IMR-90 (cell line): ENCODE data around the gene CXCR6. TPM values are rescaled to one million over a fixed set of nuclear protein-coding genes. Genes with fewer than 3 reads are reported as not detected.

Experiments
- ATAC-seq: fragments of 200-7000 bp; cut with Tn5 transposase; 2 replicates; pipeline ENCODE4 v1.9.1; 2020; ENCODE audit warnings: low read depth, mild to moderate bottlenecking, moderate library complexity
- BruUV-seq: library from RNA; stranded (reverse); fragments of 400-500 nt; replicated peaks from 2 replicates; lab custom pipeline; 2021; lab: Mats Ljungman, UMichigan
- CTCF ChIA-PET: fragments of 300-600 bp; formaldehyde crosslinking; extraction: SDS; loops from one replicate; lab custom pipeline; 2021; ENCODE audit warnings: antibody characterized with exemption; lab: Yijun Ruan, JAX
- POLR2A ChIA-PET: fragments of 300-600 bp; sonication (Branson Sonifier 250); formaldehyde crosslinking; loops from one replicate; lab custom pipeline; 2022; ENCODE audit warnings: antibody characterized with exemption; ENCODE audit not compliant: unreplicated experiment; lab: Charles Lee
- DNase-seq: peaks from one replicate; pipeline ENCODE4 v3.0.0; 2013
- H2AFZ ChIP-seq: replicated peaks from 2 replicates; pipeline ENCODE3; 2013; ENCODE audit warnings: low read length, mild to moderate bottlenecking; ENCODE audit not compliant: poor library complexity
- H2AK5ac ChIP-seq: 2 replicates; pipeline ENCODE4 v1.6.1; 2013; ENCODE audit warnings: low read depth, low read length, inconsistent platforms
- H2AK9ac ChIP-seq: replicated peaks from 2 replicates; pipeline ENCODE3; 2013; ENCODE audit warnings: mild to moderate bottlenecking, low read depth, low read length, moderate library complexity; ENCODE audit not compliant: poor library complexity
- H2BK120ac ChIP-seq: 2 replicates; pipeline ENCODE4 v1.6.1; 2013; ENCODE audit warnings: low read depth, low read length, inconsistent platforms
- H2BK15ac ChIP-seq: 3 replicates; pipeline ENCODE4 v1.6.1; 2013; ENCODE audit warnings: low read depth, low read length, inconsistent platforms
- H2BK20ac ChIP-seq: 2 replicates; pipeline ENCODE4 v1.6.1; 2013; ENCODE audit warnings: low read depth, mild to moderate bottlenecking, inconsistent platforms, low read length, moderate library complexity
- H2BK5ac ChIP-seq: 2 replicates; pipeline ENCODE4 v1.6.1; 2013; ENCODE audit warnings: mild to moderate bottlenecking, low read depth, low read length, inconsistent platforms; ENCODE audit not compliant: poor library complexity, severe bottlenecking
- H3K14ac ChIP-seq: replicated peaks from 2 replicates; pipeline ENCODE4 v1.6.1; 2013; ENCODE audit warnings: low read depth, low read length, inconsistent platforms
- H3K18ac ChIP-seq: 2 replicates; pipeline ENCODE4 v1.6.1; 2013; ENCODE audit warnings: low read depth, low read length, control low read depth
- H3K23ac ChIP-seq: 2 replicates; pipeline ENCODE4 v1.6.1; 2013; ENCODE audit warnings: low read depth, low read length, inconsistent platforms
- H3K27ac ChIP-seq: 2 replicates; pipeline ENCODE4 v1.5.1; 2013; ENCODE audit warnings: mild to moderate bottlenecking, control low read depth, low read length; ENCODE audit not compliant: insufficient read depth
- H3K27me3 ChIP-seq: 2 replicates; pipeline ENCODE4 v1.6.1; 2013; ENCODE audit warnings: low read length; ENCODE audit not compliant: control insufficient read depth, insufficient read depth
- H3K36me3 ChIP-seq: 2 replicates; pipeline ENCODE4 v1.6.1; 2013; ENCODE audit warnings: low read length, mixed read lengths; ENCODE audit not compliant: control insufficient read depth, insufficient read depth
- H3K4ac ChIP-seq: 2 replicates; pipeline ENCODE4 v1.6.1; 2013; ENCODE audit warnings: low read depth, low read length, inconsistent platforms
- H3K4me1 ChIP-seq: 2 replicates; pipeline ENCODE4 v1.6.1; 2013; ENCODE audit warnings: low read length, mixed read lengths; ENCODE audit not compliant: control insufficient read depth, insufficient read depth
- H3K4me2 ChIP-seq: 2 replicates; pipeline ENCODE4 v1.6.1; 2013; ENCODE audit warnings: low read depth, mild to moderate bottlenecking, control low read depth, low read length, moderate library complexity
- H3K4me3 ChIP-seq: 2 replicates; pipeline ENCODE4 v1.5.1; 2013; ENCODE audit warnings: low read depth, mild to moderate bottlenecking, control low read depth, low read length, moderate library complexity; ENCODE audit not compliant: insufficient read depth
- H3K56ac ChIP-seq: 2 replicates; pipeline ENCODE4 v1.6.1; 2013; ENCODE audit warnings: low read length, inconsistent platforms; ENCODE audit not compliant: insufficient read depth; ENCODE audit errors: extremely low read depth
- H3K79me1 ChIP-seq, 2 experiments: 2 replicates each; pipeline ENCODE4 v1.6.1; 2013; ENCODE audit warnings: low read length in 2 of 2, inconsistent platforms in 1 of 2, low read depth in 1 of 2
- H3K9ac ChIP-seq: 2 replicates; pipeline ENCODE4 v1.6.1; 2013; ENCODE audit warnings: low read depth, low read length, control low read depth
- H3K9me1 ChIP-seq: 2 replicates; pipeline ENCODE4 v1.6.1; 2013; ENCODE audit warnings: low read length, inconsistent platforms; ENCODE audit not compliant: insufficient read depth
- H3K9me3 ChIP-seq: 2 replicates; pipeline ENCODE4 v1.6.1; 2013; ENCODE audit warnings: low read length; ENCODE audit not compliant: control insufficient read depth, insufficient read depth
- H4K20me1 ChIP-seq: 2 replicates; pipeline ENCODE4 v1.6.1; 2013; ENCODE audit warnings: low read length, inconsistent platforms; ENCODE audit not compliant: insufficient read depth
- H4K5ac ChIP-seq: 2 replicates; pipeline ENCODE4 v1.6.1; 2013; ENCODE audit warnings: mild to moderate bottlenecking, low read depth, low read length, control low read depth
- H4K8ac ChIP-seq, 2 experiments: 2 replicates each; pipeline ENCODE4 v1.6.1; 2013; ENCODE audit warnings: low read depth in 2 of 2, low read length in 2 of 2, control low read depth in 1 of 2, inconsistent platforms in 1 of 2
- H4K91ac ChIP-seq: 2 replicates; pipeline ENCODE4 v1.6.1; 2013; ENCODE audit warnings: low read depth, low read length, inconsistent platforms; ENCODE audit not compliant: insufficient read depth
- BHLHE40 ChIP-seq: fragments of 150-350 bp; IDR thresholded peaks from 2 replicates; pipeline ENCODE4 v1.6.1; 2016; ENCODE audit warnings: mild to moderate bottlenecking, low read depth, low read length
- CEBPB ChIP-seq: IDR thresholded peaks from 2 replicates; pipeline ENCODE4 v1.6.1; 2012; ENCODE audit warnings: low read depth, low read length, improper control_type of control experiment
- CHD1 ChIP-seq: IDR thresholded peaks from 2 replicates; pipeline ENCODE4 v1.6.1; 2012; ENCODE audit warnings: low read depth, low read length, improper control_type of control experiment
- CTCF ChIP-seq: conservative IDR thresholded peaks from 2 replicates; pipeline ENCODE4 v1.5.1; 2012; ENCODE audit warnings: mild to moderate bottlenecking, low read depth, low read length, improper control_type of control experiment
- ELK1 ChIP-seq: fragments of 150-350 bp; IDR thresholded peaks from 2 replicates; pipeline ENCODE4 v1.6.1; 2016; ENCODE audit warnings: low read depth, mild to moderate bottlenecking, low read length, moderate library complexity, borderline replicate concordance
- FOS ChIP-seq: fragments of 150-350 bp; IDR thresholded peaks from 2 replicates; pipeline ENCODE4 v1.6.1; 2016; ENCODE audit warnings: low read depth, low read length
- MAFK ChIP-seq: IDR thresholded peaks from 2 replicates; pipeline ENCODE4 v1.6.1; 2012; ENCODE audit warnings: low read depth, low read length, improper control_type of control experiment
- MAZ ChIP-seq: IDR thresholded peaks from 2 replicates; pipeline ENCODE4 v1.6.1; 2012; ENCODE audit warnings: low read depth, mild to moderate bottlenecking, low read length, improper control_type of control experiment, moderate library complexity, borderline replicate concordance
- MXI1 ChIP-seq: IDR thresholded peaks from 2 replicates; pipeline ENCODE4 v1.6.1; 2012; ENCODE audit warnings: low read depth, mild to moderate bottlenecking, low read length, moderate library complexity, borderline replicate concordance
- NFE2L2 ChIP-seq: fragments of 150-350 bp; IDR thresholded peaks from 2 replicates; pipeline ENCODE4 v1.6.1; 2016; ENCODE audit warnings: low read depth, mild to moderate bottlenecking, low read length
- POLR2A ChIP-seq: IDR thresholded peaks from 2 replicates; pipeline ENCODE4 v1.6.1; 2012; ENCODE audit warnings: mild to moderate bottlenecking, low read depth, low read length
- RAD21 ChIP-seq: IDR thresholded peaks from 2 replicates; pipeline ENCODE4 v1.6.1; 2012; ENCODE audit warnings: low read length, improper control_type of control experiment
- RCOR1 ChIP-seq: IDR thresholded peaks from 2 replicates; pipeline ENCODE4 v1.6.1; 2012; ENCODE audit warnings: mild to moderate bottlenecking, low read length, improper control_type of control experiment; ENCODE audit not compliant: insufficient replicate concordance
- RFX5 ChIP-seq: IDR thresholded peaks from 2 replicates; pipeline ENCODE4 v1.8.0; 2012; ENCODE audit warnings: low read depth, mild to moderate bottlenecking, low read length, moderate library complexity
- USF2 ChIP-seq: fragments of 150-350 bp; IDR thresholded peaks from 2 replicates; pipeline ENCODE4 v1.6.1; 2017; ENCODE audit warnings: mild to moderate bottlenecking, antibody characterized with exemption, low read length, low read depth
- WGBS, 2 experiments: methylation state at CpG; one replicate each; pipeline versions ENCODE4 v1.1.5 to v1.1.7; 2013; ENCODE audit warnings: missing lambda C conversion rate in 2 of 2; ENCODE audit not compliant: insufficient read length in 1 of 2; ENCODE audit errors: extremely low coverage in 2 of 2; 5-methylcytosine and 5-hydroxymethylcytosine counted together
- dilution Hi-C: fragments of 300-500 bp; cut with HindIII; formaldehyde crosslinking; loops from one replicate; pipeline ENCODE4 v1.14.3; 2018; ENCODE audit warnings: low sequenced_read_pairs; ENCODE audit not compliant: unreplicated experiment
- in situ Hi-C: fragments of 300-500 bp; cut with MboI; formaldehyde crosslinking; loops from 3 replicates; pipeline ENCODE4 v1.14.3; 2019; ENCODE audit warnings: low sequenced_read_pairs, inconsistent platforms, mixed read lengths
- intact Hi-C: fragments of 100-400 bp; cut with micrococcal nuclease; formaldehyde crosslinking; loops from 2 replicates; pipeline ENCODE4 v1.10.0; 2022
- polyA plus RNA-seq, 3 experiments: library from polyadenylated mRNA; depleted of rRNA; stranded (reverse); fragments of >200 nt; gene quantifications; 2 replicates each; pipeline ENCODE4 v1.2.3, GENCODE V29; 2012; ENCODE audit warnings: low replicate concordance in 1 of 3
- total RNA-seq: library from RNA; depleted of rRNA; stranded (reverse); fragments of >200 nt; gene quantifications from 2 replicates; pipeline ENCODE4 v1.2.3, GENCODE V29; 2012

Gene CXCR6
- total and polyA plus RNA-seq, 2 of the 4 experiments (the other 2 are of a cell fraction): not detected

DNA sequence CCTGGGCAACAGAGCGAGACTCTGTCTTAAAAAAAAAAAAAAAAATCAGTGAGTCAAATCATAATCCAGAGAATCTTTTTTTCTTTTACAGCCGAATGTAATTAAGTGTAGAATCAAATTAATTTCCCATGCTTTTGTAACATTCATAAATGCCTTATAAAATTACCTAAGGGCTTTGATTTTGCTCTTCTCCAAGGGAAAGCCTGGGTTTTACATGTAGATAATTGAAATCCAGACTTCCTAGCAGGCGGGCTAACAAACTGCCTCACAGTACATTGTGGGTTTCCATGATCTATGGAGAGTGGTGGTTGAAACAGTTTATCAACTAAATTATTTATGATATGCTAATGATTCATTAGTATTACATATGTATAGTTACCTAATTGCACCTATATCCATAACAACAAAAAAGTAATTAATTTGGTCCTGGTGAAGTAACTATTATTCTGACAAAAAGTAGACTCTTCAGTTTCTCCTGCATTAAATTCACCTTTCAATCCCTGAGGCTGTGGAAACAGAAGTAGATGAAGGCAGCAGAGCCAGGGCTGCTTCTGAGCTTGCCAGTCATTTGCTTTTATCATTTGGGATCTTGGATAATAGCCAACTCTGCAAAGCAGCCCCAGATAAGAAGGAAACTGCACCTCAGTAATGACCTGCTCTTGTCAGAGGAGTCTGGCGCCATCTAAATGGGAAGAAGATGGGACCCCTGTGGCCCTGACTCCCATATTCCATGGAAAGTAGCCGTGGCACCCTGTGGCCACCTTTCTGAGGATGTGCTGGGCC lies 47.4 kb upstream of the CXCR6 start:
- intact Hi-C loops: no loop called here
- dilution Hi-C loops: no loop called here
- peaks cover 6% of the 10 kb centered on the region for H3K27me3 ChIP-seq
- H3K23ac ChIP-seq: no peak overlapping the region
- H3K4me3 ChIP-seq: no peak overlapping the region
- H3K9me1 ChIP-seq: peaks cover 12% of the 10 kb centered on the region; the same call in 1 of the 2 replicates
- no peak overlapping the region for H2AK9ac ChIP-seq
- H4K8ac ChIP-seq: peak overlapping the region in 1 of 2 experiments; percentile 71; a peak in 2 of 4 replicates
- TF ChIP-seq RFX5: no peak
- TF ChIP-seq USF2: no peak
- no peak for TF ChIP-seq MXI1
- no peak for TF ChIP-seq ELK1
- TF ChIP-seq POLR2A: no peak
- no peak for TF ChIP-seq NFE2L2
- no peak for TF ChIP-seq BHLHE40
- no peak for TF ChIP-seq RCOR1
- no peak for TF ChIP-seq FOS
- TF ChIP-seq MAZ: no peak
- TF ChIP-seq CEBPB: no peak
- no peak for TF ChIP-seq RAD21
- TF ChIP-seq CTCF: no peak
- no peak for TF ChIP-seq CHD1
- TF ChIP-seq MAFK: no peak
- peak overlapping the region; percentile 64; the same call in 1 of the 2 replicates for H2BK20ac ChIP-seq
- H2AFZ ChIP-seq: no peak overlapping the region
- peak overlapping the region; percentile 88 for H3K14ac ChIP-seq
- H3K4me2 ChIP-seq: no peak overlapping the region
- H3K9me3 ChIP-seq: no peaks in the 10 kb centered on the region
- no peaks in the 10 kb centered on the region for H4K20me1 ChIP-seq
- no peak overlapping the region for H3K27ac ChIP-seq
- ChIA-PET POLR2A (no interaction called here), CTCF (interaction anchor here (1.0 kb wide), 1 partner anchor 8 kb away, joined by 3 read pairs; no protein-coding TSS in a partner anchor)
- peak overlapping the region; percentile 60; the same call in 1 of the 2 replicates for H4K91ac ChIP-seq
- no peak overlapping the region; the same call in 2 of the 3 replicates for H2BK15ac ChIP-seq
- H3K18ac ChIP-seq: no peak overlapping the region; the same call in 1 of the 2 replicates
- no CpG with 5 or more reads among the region's 5 CpGs for WGBS, 2 experiments
- H2BK5ac ChIP-seq: no peak overlapping the region
- no peak overlapping the region for H3K56ac ChIP-seq
- H2AK5ac ChIP-seq: 0 out of 2 replicates have a peak overlapping the region, but pooled peaks have one; percentile 39
- H3K4ac ChIP-seq: peak overlapping the region; percentile 85
- BruUV-seq: no TSS peak
- H3K36me3 ChIP-seq: no peaks in the 10 kb centered on the region
- no peak for DNase-seq
- H4K5ac ChIP-seq: no peak overlapping the region
- no peaks in the 10 kb centered on the region for H3K79me1 ChIP-seq
- ATAC-seq: no peak
- H3K4me1 ChIP-seq: peaks cover 12% of the 10 kb centered on the region
- H2BK120ac ChIP-seq: peak overlapping the region; percentile 86
- no peak overlapping the region for H3K9ac ChIP-seq
- in situ Hi-C loops: no loop called here
